ENCODE results near the gene SIRPA. TPM values are rescaled to one million over a fixed set of nuclear protein-coding genes. Genes with fewer than 3 reads are reported as not detected.

Gene SIRPA
- total and polyA plus RNA-seq, 10 of the 15 experiments (the other 5 are each of a cell fraction or from before 2014, with no cell fraction given), result 1.7 to 13.2 (median 5.0) TPM

DNA sequence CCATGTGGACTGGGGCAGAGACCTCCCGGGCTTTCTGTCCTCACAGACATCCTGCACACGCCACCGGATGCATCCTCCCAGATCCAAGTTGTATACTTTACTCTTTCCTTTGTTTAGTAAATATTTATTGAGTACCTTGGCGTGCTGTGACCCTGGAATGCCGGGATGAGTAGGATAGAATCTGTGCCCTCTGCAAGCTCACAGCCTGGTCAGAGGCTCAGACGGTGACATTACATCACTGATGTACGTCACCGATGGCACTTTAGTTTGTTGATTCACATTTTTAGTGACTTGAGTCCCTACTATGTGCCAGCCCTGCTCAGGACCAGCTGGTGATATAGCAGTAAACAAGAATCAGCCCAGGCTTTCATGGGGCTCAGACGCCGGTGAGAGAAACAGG, 32.9 kb downstream of the SIRPA start:
- Histone ChIP-seq H3K9me3 (replicated peaks; ENCODE audit: control insufficient read depth, insufficient read depth, low read length) (no peaks in the 10 kb centered on the region), H2AFZ (ENCODE audit: control insufficient read depth, low read depth, low read length) (no peak overlapping the region), H3K36me3 (ENCODE audit: control insufficient read depth in 2 of 2, insufficient read depth in 2 of 2, low read length in 1 of 2) (no peaks in the 10 kb centered on the region), H3K4me1 (ENCODE audit: control insufficient read depth, insufficient read depth, low read length) (no peaks in the 10 kb centered on the region), H3K27me3 (replicated peaks in 1 of 2; ENCODE audit: control insufficient read depth in 2 of 2, insufficient read depth in 2 of 2, low read length in 1 of 2) (no peaks in the 10 kb centered on the region), H3K79me2 (ENCODE audit: control insufficient read depth, insufficient read depth, low read length) (no peaks in the 10 kb centered on the region), H3K4me2 (ENCODE audit: control insufficient read depth, insufficient read depth) (no peak overlapping the region), H3K27ac (ENCODE audit: control insufficient read depth, insufficient read depth) (no peak overlapping the region), H4K20me1 (ENCODE audit: control insufficient read depth, insufficient read depth) (no peaks in the 10 kb centered on the region), H3K4me3 (no peak overlapping the region), H3K9ac (ENCODE audit: control insufficient read depth, insufficient read depth, low read length) (no peak overlapping the region)
- CTCF ChIA-PET, result no interaction called here
- POLR2A ChIA-PET, result no interaction called here
- ATAC-seq (no peak), FAIRE-seq (no peak), DNase-seq (ENCODE audit: low read depth, low spot score) (no peak)
- TF ChIP-seq TARDBP (IDR thresholded peaks at IDR 0.05; ENCODE audit: borderline replicate concordance) (no peak), JUNB (IDR thresholded peaks at IDR 0.05) (no peak), RUNX3 (IDR thresholded peaks at IDR 0.05; ENCODE audit: low read length) (no peak), MEF2B (IDR thresholded peaks at IDR 0.05; ENCODE audit: partially characterized antibody, poor library complexity, severe bottlenecking) (no peak), SMARCA5 (IDR thresholded peaks at IDR 0.05) (no peak)
- SMC1A ChIA-PET (ENCODE audit: uncharacterized antibody, unreplicated experiment), result no interaction called here
- no TSS peak for BruUV-seq (replicated peaks)
- 67% methylated on average over 10 of the region's 10 CpGs for WGBS (ENCODE audit: insufficient coverage, insufficient replicate concordance, low lambda C conversion rate, missing lambda C conversion rate)
- RAD21 ChIA-PET (ENCODE audit: unreplicated experiment), result no interaction called here
- in situ Hi-C loops (cut with MboI) (no loop called here), intact Hi-C loops (cut with micrococcal nuclease; ENCODE audit: unreplicated experiment) (no loop called here)

DNA sequence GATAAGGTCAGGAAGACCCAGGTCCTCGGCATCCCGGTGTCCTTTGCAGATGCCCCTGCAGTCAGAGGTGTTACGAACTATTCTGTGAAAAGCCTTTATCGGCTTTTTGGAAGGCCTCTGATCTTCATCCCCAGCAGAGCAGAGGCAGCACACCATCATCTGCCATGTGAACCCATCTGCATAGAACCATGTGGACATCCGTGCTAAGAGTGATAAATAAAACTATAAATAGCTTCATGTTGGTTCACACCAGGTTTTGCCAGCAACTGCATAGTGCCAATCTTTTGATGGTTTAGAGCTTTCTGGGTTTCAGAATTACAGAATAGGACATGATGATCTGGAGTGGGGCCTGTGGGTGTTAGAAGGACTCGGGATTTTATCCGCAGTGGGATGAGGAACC, 33.6 kb downstream of the SIRPA start:
- Histone ChIP-seq H3K4me2 (ENCODE audit: control insufficient read depth, insufficient read depth) (no peak overlapping the region), H3K27ac (ENCODE audit: control insufficient read depth, insufficient read depth) (no peak overlapping the region), H3K4me1 (ENCODE audit: control insufficient read depth, insufficient read depth, low read length) (no peaks in the 10 kb centered on the region), H3K9me3 (replicated peaks; ENCODE audit: control insufficient read depth, insufficient read depth, low read length) (no peaks in the 10 kb centered on the region), H3K27me3 (replicated peaks in 1 of 2; ENCODE audit: control insufficient read depth in 2 of 2, insufficient read depth in 2 of 2, low read length in 1 of 2) (no peaks in the 10 kb centered on the region), H3K79me2 (ENCODE audit: control insufficient read depth, insufficient read depth, low read length) (no peaks in the 10 kb centered on the region), H2AFZ (ENCODE audit: control insufficient read depth, low read depth, low read length) (no peak overlapping the region), H3K9ac (ENCODE audit: control insufficient read depth, insufficient read depth, low read length) (no peak overlapping the region), H4K20me1 (ENCODE audit: control insufficient read depth, insufficient read depth) (no peaks in the 10 kb centered on the region), H3K4me3 (no peak overlapping the region), H3K36me3 (ENCODE audit: control insufficient read depth in 2 of 2, insufficient read depth in 2 of 2, low read length in 1 of 2) (no peaks in the 10 kb centered on the region)
- ChIA-PET RAD21 (ENCODE audit: unreplicated experiment) (no interaction called here), CTCF (no interaction called here), SMC1A (ENCODE audit: uncharacterized antibody, unreplicated experiment) (no interaction called here), POLR2A (no interaction called here)
- in situ Hi-C loops (cut with MboI) (no loop called here), intact Hi-C loops (cut with micrococcal nuclease; ENCODE audit: unreplicated experiment) (no loop called here)
- DNase-seq (ENCODE audit: low read depth, low spot score) (no peak), FAIRE-seq (no peak), ATAC-seq (no peak)
- whole genome bisulfite sequencing (ENCODE audit: insufficient coverage, insufficient replicate concordance, low lambda C conversion rate, missing lambda C conversion rate), result 45% methylated on average over 7 of the region's 7 CpGs
- BruUV-seq (replicated peaks), result no TSS peak
- TF ChIP-seq EZH2 (IDR thresholded peaks at IDR 0.05; ENCODE audit: borderline replicate concordance, control insufficient read depth, low read depth, low read length) (no peak), CREB1 (IDR thresholded peaks at IDR 0.05; ENCODE audit: low read depth) (no peak), MEF2A (IDR thresholded peaks at IDR 0.05; ENCODE audit: insufficient read depth, low read depth, low read length) (no peak), CHD2 (IDR thresholded peaks at IDR 0.05; ENCODE audit: borderline replicate concordance, low read depth, low read length) (no peak), TCF12 (IDR thresholded peaks at IDR 0.05; ENCODE audit: low read depth, low read length) (no peak), CUX1 (IDR thresholded peaks at IDR 0.05; ENCODE audit: insufficient replicate concordance, low read depth, low read length) (no peak), EP300 (IDR thresholded peaks at IDR 0.05; ENCODE audit: borderline replicate concordance in 1 of 2, control insufficient read depth in 1 of 2, low read depth in 2 of 2, low read length in 2 of 2) (no peak), CBX3 (IDR thresholded peaks at IDR 0.05; ENCODE audit: borderline replicate concordance, low read depth) (no peak), BCL11A (IDR thresholded peaks at IDR 0.05; ENCODE audit: low read depth, low read length) (no peak)

Measured in GM12878 (cell line).